ENCODE measurements around the gene RGSL1. TPM values are rescaled to one million over a fixed set of nuclear protein-coding genes. Genes with fewer than 3 reads are reported as not detected.

RGSL1 gene
- total RNA-seq, 1 donor, result not detected

- peak overlapping the region; percentile 74 for H3K4me3 ChIP-seq (ENCODE audit: insufficient read depth, low read length)
- H3K4me2 ChIP-seq (ENCODE audit: insufficient read depth, low read length), result peak overlapping the region; percentile 85
Observed at GRCh38 chr1:182589520-182589919, 139.6 kb downstream of the RGSL1 start.

GRCh38 chr1:182589931-182590330 is 140.0 kb downstream of the RGSL1 start:
- no peak overlapping the region for H3K4me3 ChIP-seq (ENCODE audit: insufficient read depth, low read length)
- no peak for TF ChIP-seq CTCF (IDR thresholded peaks at IDR 0.05; ENCODE audit: extremely low read depth, low read depth, low read length)
- no peak for DNase-seq (ENCODE audit: insufficient read length, low spot score, missing footprints)
- no peak overlapping the region for H3K4me2 ChIP-seq (ENCODE audit: insufficient read depth, low read length)
- no peaks in the 10 kb centered on the region for H4K20me1 ChIP-seq (ENCODE audit: insufficient read depth, low read length)
- H3K27ac ChIP-seq (ENCODE audit: low read depth, low read length), result no peak overlapping the region
- H3K9me3 ChIP-seq (ENCODE audit: low read depth, low read length), result no peaks in the 10 kb centered on the region
- H3K27me3 ChIP-seq (ENCODE audit: insufficient read depth, low read length), result no peaks in the 10 kb centered on the region
- no peaks in the 10 kb centered on the region for H3K79me2 ChIP-seq (ENCODE audit: insufficient read depth, low read length)
- H3K4me1 ChIP-seq (ENCODE audit: insufficient read depth, low read length), result peaks cover 6% of the 10 kb centered on the region
- no peak overlapping the region for H2AFZ ChIP-seq (ENCODE audit: low read length)
- no peaks in the 10 kb centered on the region for H3K36me3 ChIP-seq (ENCODE audit: insufficient read depth, low read length)

More at GRCh38 chr1:182589520-182589919, 139.6 kb downstream of the RGSL1 start:
- no peak for TF ChIP-seq CTCF (IDR thresholded peaks at IDR 0.05; ENCODE audit: extremely low read depth, low read depth, low read length)
- H3K4me1 ChIP-seq (ENCODE audit: insufficient read depth, low read length), result peaks cover 6% of the 10 kb centered on the region
- DNase-seq (ENCODE audit: insufficient read length, low spot score, missing footprints), result no peak
- no peaks in the 10 kb centered on the region for H3K9me3 ChIP-seq (ENCODE audit: low read depth, low read length)
- H4K20me1 ChIP-seq (ENCODE audit: insufficient read depth, low read length), result no peaks in the 10 kb centered on the region
- H3K36me3 ChIP-seq (ENCODE audit: insufficient read depth, low read length), result no peaks in the 10 kb centered on the region
- H3K27ac ChIP-seq (ENCODE audit: low read depth, low read length), result no peak overlapping the region
- no peaks in the 10 kb centered on the region for H3K79me2 ChIP-seq (ENCODE audit: insufficient read depth, low read length)
- H2AFZ ChIP-seq (ENCODE audit: low read length), result peak overlapping the region; percentile 92
- no peaks in the 10 kb centered on the region for H3K27me3 ChIP-seq (ENCODE audit: insufficient read depth, low read length)

- Histone ChIP-seq H3K27ac (ENCODE audit: low read depth, low read length) (no peak overlapping the region), H3K79me2 (ENCODE audit: insufficient read depth, low read length) (no peaks in the 10 kb centered on the region)
Observed at GRCh38 chr1:182595641-182596240, 145.8 kb downstream of the RGSL1 start.

GRCh38 chr1:182596934-182597333 is 147.0 kb downstream of the RGSL1 start:
- Histone ChIP-seq H3K4me2 (ENCODE audit: insufficient read depth, low read length) (no peak overlapping the region), H3K9me3 (ENCODE audit: low read depth, low read length) (no peaks in the 10 kb centered on the region)
- no peak for TF ChIP-seq CTCF (IDR thresholded peaks at IDR 0.05; ENCODE audit: extremely low read depth, low read depth, low read length)

More at GRCh38 chr1:182595641-182596240, 145.8 kb downstream of the RGSL1 start:
- TF ChIP-seq CTCF (IDR thresholded peaks at IDR 0.05; ENCODE audit: extremely low read depth, low read depth, low read length), result peak; percentile 94
- no peak overlapping the region for H3K4me2 ChIP-seq (ENCODE audit: insufficient read depth, low read length)
- no peak overlapping the region for H3K4me3 ChIP-seq (ENCODE audit: insufficient read depth, low read length)
- no peaks in the 10 kb centered on the region for H3K36me3 ChIP-seq (ENCODE audit: insufficient read depth, low read length)
- H3K4me1 ChIP-seq (ENCODE audit: insufficient read depth, low read length), result no peaks in the 10 kb centered on the region
- H2AFZ ChIP-seq (ENCODE audit: low read length), result no peak overlapping the region
- no peak for DNase-seq (ENCODE audit: insufficient read length, low spot score, missing footprints)
- H3K27me3 ChIP-seq (ENCODE audit: insufficient read depth, low read length), result peaks cover 3% of the 10 kb centered on the region
- H3K9me3 ChIP-seq (ENCODE audit: low read depth, low read length), result no peaks in the 10 kb centered on the region
- H4K20me1 ChIP-seq (ENCODE audit: insufficient read depth, low read length), result no peaks in the 10 kb centered on the region

More at GRCh38 chr1:182596934-182597333, 147.0 kb downstream of the RGSL1 start:
- Histone ChIP-seq H3K27ac (ENCODE audit: low read depth, low read length) (no peak overlapping the region), H3K36me3 (ENCODE audit: insufficient read depth, low read length) (no peaks in the 10 kb centered on the region), H2AFZ (ENCODE audit: low read length) (no peak overlapping the region), H3K27me3 (ENCODE audit: insufficient read depth, low read length) (peaks cover 3% of the 10 kb centered on the region), H3K4me3 (ENCODE audit: insufficient read depth, low read length) (no peak overlapping the region), H4K20me1 (ENCODE audit: insufficient read depth, low read length) (no peaks in the 10 kb centered on the region), H3K79me2 (ENCODE audit: insufficient read depth, low read length) (no peaks in the 10 kb centered on the region), H3K4me1 (ENCODE audit: insufficient read depth, low read length) (no peaks in the 10 kb centered on the region)
- DNase-seq (ENCODE audit: insufficient read length, low spot score, missing footprints), result no peak

Measured in osteoblast (primary cell).